IPS-NIHi7 (cell line): ENCODE results near the gene SSX2IP.
"Not testable (repeated sequence)": the region's sequence is repeated elsewhere in the genome, so short reads cannot be mapped to it uniquely, and the experiment has no call there.

Experiments
- DNase-seq: peaks from one replicate; pipeline ENCODE4 v3.0.0; 2012; ENCODE audit warnings: mixed read lengths; ENCODE audit errors: extremely low spot score

Gene SSX2IP

GRCh38 chr1:84690397-84691121 is at the start of gene SSX2IP:
SSX2IP (minus strand) TSS chr1:84690461; CDS start chr1:84671219, 19,242 bp downstream.
- peak; percentile 94 for DNase-seq

GRCh38 chr1:84738237-84738636 is 48.0 kb upstream of the SSX2IP start:
- DNase-seq, result no peak

GRCh38 chr1:84737590-84737989 is 47.3 kb upstream of the SSX2IP start:
- no peak for DNase-seq

GRCh38 chr1:84736944-84737343 is 46.7 kb upstream of the SSX2IP start:
- no peak for DNase-seq

- no peak for DNase-seq
Observed at GRCh38 chr1:84736445-84736844, 46.2 kb upstream of the SSX2IP start.

GRCh38 chr1:84735483-84735882 is 45.2 kb upstream of the SSX2IP start:
- no peak for DNase-seq

GRCh38 chr1:84732520-84732919 is 42.3 kb upstream of the SSX2IP start:
- no peak for DNase-seq

- DNase-seq, result no peak
Observed at GRCh38 chr1:84731519-84731918, 41.3 kb upstream of the SSX2IP start.

GRCh38 chr1:84727711-84728110 is 37.5 kb upstream of the SSX2IP start:
- not testable (repeated sequence) for DNase-seq

GRCh38 chr1:84726593-84727499 is 36.6 kb upstream of the SSX2IP start:
- no peak for DNase-seq

GRCh38 chr1:84724128-84724860 is 34.0 kb upstream of the SSX2IP start:
- peak; percentile 88 for DNase-seq

- no peak for DNase-seq
Observed at GRCh38 chr1:84722794-84723193, 32.5 kb upstream of the SSX2IP start.

- DNase-seq, result not testable (repeated sequence)
Observed at GRCh38 chr1:84721872-84722271, 31.6 kb upstream of the SSX2IP start.

- no peak for DNase-seq
Observed at GRCh38 chr1:84721152-84721551, 30.9 kb upstream of the SSX2IP start.

GRCh38 chr1:84720221-84720780 is 30.0 kb upstream of the SSX2IP start:
- DNase-seq, result no peak

- no peak for DNase-seq
Observed at GRCh38 chr1:84719543-84720217, 29.4 kb upstream of the SSX2IP start.

GRCh38 chr1:84715342-84716019 is 25.2 kb upstream of the SSX2IP start:
- DNase-seq, result no peak

- DNase-seq, result no peak
Observed at GRCh38 chr1:84712276-84712874, 22.1 kb upstream of the SSX2IP start.

GRCh38 chr1:84711869-84712268 is 21.6 kb upstream of the SSX2IP start:
- no peak for DNase-seq

- no peak for DNase-seq
Observed at GRCh38 chr1:84711121-84711520, 20.9 kb upstream of the SSX2IP start.
